ENCODE data around the gene XAB2. TPM values are rescaled to one million over a fixed set of nuclear protein-coding genes. Genes with fewer than 3 reads are reported as not detected.

XAB2 gene
- total and polyA plus RNA-seq, 2 donors (not counting 1 experiment from before 2014, with no cell fraction given), result 62.7 to 93.8 TPM

DNA sequence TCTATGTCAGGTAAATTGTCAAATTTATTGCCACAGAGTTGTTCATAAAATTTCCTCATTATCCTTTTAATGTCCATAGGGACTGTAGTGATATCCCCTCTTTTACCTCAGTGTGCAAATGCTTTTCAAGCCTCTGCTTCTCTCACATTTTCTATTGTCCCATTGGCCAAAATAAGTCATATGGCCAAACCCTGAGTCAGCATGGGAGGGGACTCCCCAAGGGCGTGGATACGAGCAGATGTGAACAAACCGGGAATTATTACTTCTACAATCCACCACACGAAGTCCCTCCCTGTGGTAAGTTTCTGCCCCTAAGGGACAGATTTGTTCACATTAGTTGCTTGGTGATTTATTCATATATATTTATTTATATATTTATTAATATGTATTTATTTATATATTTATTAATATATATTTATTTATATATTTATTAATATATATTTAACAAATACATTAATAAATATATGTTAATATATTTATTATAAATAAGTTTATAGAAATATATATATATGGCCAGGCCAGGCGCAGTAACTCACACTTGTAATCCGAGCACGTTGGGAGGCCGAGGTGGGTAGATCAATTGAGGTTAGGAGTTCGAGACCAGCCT lies 53.8 kb downstream of the XAB2 start:
- no peaks in the 10 kb centered on the region for H3K27me3 ChIP-seq (replicated peaks in 1 of 4; ENCODE audit: control extremely low read depth in 1 of 4, control insufficient read depth in 3 of 4, insufficient read depth in 4 of 4, low read length in 3 of 4)
- H3K27ac ChIP-seq (ENCODE audit: low read length in 2 of 2), result no peak overlapping the region
- Mint-ChIP-seq H3K4me3 (no peak overlapping the region), H3K4me1 (no peaks in the 10 kb centered on the region), H3K9me3 (ENCODE audit: insufficient read depth) (no peaks in the 10 kb centered on the region), H3K27ac (no peak overlapping the region), H3K27me3 (peaks cover 10% of the 10 kb centered on the region)
- intact Hi-C loops (cut with micrococcal nuclease), result no loop called here
- H4K20me1 ChIP-seq (ENCODE audit: control insufficient read depth, insufficient read depth, low read length, poor library complexity, severe bottlenecking), result no peaks in the 10 kb centered on the region
- H3K79me2 ChIP-seq (ENCODE audit: control insufficient read depth, insufficient read depth, low read length), result no peaks in the 10 kb centered on the region
- no peak for ATAC-seq (ENCODE audit: low read depth)
- DNase-seq, result no peak
- no peaks in the 10 kb centered on the region for H3K36me3 ChIP-seq (replicated peaks in 1 of 2; ENCODE audit: control extremely low read depth in 1 of 2, control insufficient read depth in 1 of 2, extremely low read depth in 1 of 2, insufficient read depth in 2 of 2, low read length in 1 of 2)
- no peak overlapping the region for H3K4me2 ChIP-seq (replicated peaks; ENCODE audit: low read depth, low read length, poor library complexity, severe bottlenecking)
- WGBS (ENCODE audit: insufficient coverage), result no CpG with 5 or more reads among the region's 9 CpGs
- ChIA-PET CTCF (no interaction called here), POLR2A (no interaction called here)
- H3K4me3 ChIP-seq (ENCODE audit: control extremely low read depth in 1 of 5, extremely low read depth in 1 of 5, insufficient read depth in 1 of 5, low read depth in 2 of 5, low read length in 4 of 5), result no peak overlapping the region
- H3K9ac ChIP-seq (ENCODE audit: low read length), result no peak overlapping the region
- no peak overlapping the region for H2AFZ ChIP-seq (ENCODE audit: insufficient read depth, low read depth, low read length, poor library complexity, severe bottlenecking)
- H3K9me3 ChIP-seq (ENCODE audit: control extremely low read depth in 1 of 3, control insufficient read depth in 2 of 3, insufficient read depth in 1 of 3, low read length in 2 of 3), result no peaks in the 10 kb centered on the region
- H3K4me1 ChIP-seq (ENCODE audit: control insufficient read depth in 2 of 2, insufficient read depth in 2 of 2, low read length in 2 of 2), result no peaks in the 10 kb centered on the region
- TF ChIP-seq, protein P1, sequence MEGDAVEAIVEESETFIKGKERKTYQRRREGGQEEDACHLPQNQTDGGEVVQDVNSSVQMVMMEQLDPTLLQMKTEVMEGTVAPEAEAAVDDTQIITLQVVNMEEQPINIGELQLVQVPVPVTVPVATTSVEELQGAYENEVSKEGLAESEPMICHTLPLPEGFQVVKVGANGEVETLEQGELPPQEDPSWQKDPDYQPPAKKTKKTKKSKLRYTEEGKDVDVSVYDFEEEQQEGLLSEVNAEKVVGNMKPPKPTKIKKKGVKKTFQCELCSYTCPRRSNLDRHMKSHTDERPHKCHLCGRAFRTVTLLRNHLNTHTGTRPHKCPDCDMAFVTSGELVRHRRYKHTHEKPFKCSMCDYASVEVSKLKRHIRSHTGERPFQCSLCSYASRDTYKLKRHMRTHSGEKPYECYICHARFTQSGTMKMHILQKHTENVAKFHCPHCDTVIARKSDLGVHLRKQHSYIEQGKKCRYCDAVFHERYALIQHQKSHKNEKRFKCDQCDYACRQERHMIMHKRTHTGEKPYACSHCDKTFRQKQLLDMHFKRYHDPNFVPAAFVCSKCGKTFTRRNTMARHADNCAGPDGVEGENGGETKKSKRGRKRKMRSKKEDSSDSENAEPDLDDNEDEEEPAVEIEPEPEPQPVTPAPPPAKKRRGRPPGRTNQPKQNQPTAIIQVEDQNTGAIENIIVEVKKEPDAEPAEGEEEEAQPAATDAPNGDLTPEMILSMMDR (IDR thresholded peaks at IDR 0.05), result no peak
- TF ChIP-seq EZH2 (IDR thresholded peaks at IDR 0.05; ENCODE audit: borderline replicate concordance, insufficient read depth, low read depth, low read length, poor library complexity, severe bottlenecking), result no peak

DNA sequence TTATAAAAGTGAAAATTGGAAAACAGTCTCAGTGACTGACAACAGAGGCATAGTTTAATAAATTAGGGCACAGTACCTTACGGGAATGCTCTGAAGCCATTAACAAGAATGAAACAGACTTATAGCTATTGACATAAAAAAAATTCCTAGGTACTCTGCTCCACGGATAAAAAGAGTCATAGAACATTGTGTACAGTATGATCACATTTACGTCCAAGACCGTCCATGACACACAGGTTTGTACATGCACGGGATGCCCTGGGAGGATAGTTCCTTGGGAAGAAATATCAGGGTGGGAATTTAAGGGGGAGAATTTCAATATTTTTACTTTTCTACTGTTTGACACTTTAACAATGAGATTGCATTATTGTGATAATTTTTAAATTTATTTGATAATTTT lies 58.6 kb downstream of the XAB2 start:
- CTCF ChIA-PET, result interaction anchor here (0.5 kb wide), 1 partner anchor 17 kb away, joined by 3 read pairs; no protein-coding TSS in a partner anchor
- H3K27ac ChIP-seq (ENCODE audit: low read length in 2 of 2), result no peak overlapping the region
- no peak for TF ChIP-seq EZH2 (IDR thresholded peaks at IDR 0.05; ENCODE audit: borderline replicate concordance, insufficient read depth, low read depth, low read length, poor library complexity, severe bottlenecking)
- TF ChIP-seq, protein P1 (IDR thresholded peaks at IDR 0.05), result no peak
- H2AFZ ChIP-seq (ENCODE audit: insufficient read depth, low read depth, low read length, poor library complexity, severe bottlenecking), result no peak overlapping the region
- H3K4me3 ChIP-seq (ENCODE audit: control extremely low read depth in 1 of 5, extremely low read depth in 1 of 5, insufficient read depth in 1 of 5, low read depth in 2 of 5, low read length in 4 of 5), result no peak overlapping the region
- no peaks in the 10 kb centered on the region for H3K79me2 ChIP-seq (ENCODE audit: control insufficient read depth, insufficient read depth, low read length)
- intact Hi-C loops (cut with micrococcal nuclease), result no loop called here
- Mint-ChIP-seq H3K4me1 (peaks cover 2% of the 10 kb centered on the region), H3K9me3 (ENCODE audit: insufficient read depth) (no peaks in the 10 kb centered on the region), H3K27me3 (peaks cover 6% of the 10 kb centered on the region), H3K4me3 (no peak overlapping the region), H3K27ac (no peak overlapping the region)
- ATAC-seq (ENCODE audit: low read depth) (no peak), DNase-seq (no peak)
- no peaks in the 10 kb centered on the region for H3K9me3 ChIP-seq (ENCODE audit: control extremely low read depth in 1 of 3, control insufficient read depth in 2 of 3, insufficient read depth in 1 of 3, low read length in 2 of 3)
- H3K27me3 ChIP-seq (replicated peaks in 1 of 4; ENCODE audit: control extremely low read depth in 1 of 4, control insufficient read depth in 3 of 4, insufficient read depth in 4 of 4, low read length in 3 of 4), result no peaks in the 10 kb centered on the region
- POLR2A ChIA-PET, result no interaction called here
- H3K9ac ChIP-seq (ENCODE audit: low read length), result no peak overlapping the region
- no peaks in the 10 kb centered on the region for H3K4me1 ChIP-seq (ENCODE audit: control insufficient read depth in 2 of 2, insufficient read depth in 2 of 2, low read length in 2 of 2)
- WGBS (ENCODE audit: insufficient coverage), result no CpG with 5 or more reads among the region's 5 CpGs
- no peak overlapping the region for H3K4me2 ChIP-seq (replicated peaks; ENCODE audit: low read depth, low read length, poor library complexity, severe bottlenecking)
- no peaks in the 10 kb centered on the region for H4K20me1 ChIP-seq (ENCODE audit: control insufficient read depth, insufficient read depth, low read length, poor library complexity, severe bottlenecking)
- H3K36me3 ChIP-seq (replicated peaks in 1 of 2; ENCODE audit: control extremely low read depth in 1 of 2, control insufficient read depth in 1 of 2, extremely low read depth in 1 of 2, insufficient read depth in 2 of 2, low read length in 1 of 2), result no peaks in the 10 kb centered on the region

Small RNA genes within 50 kb of the gene (small RNA-seq; reads per million reads assigned to genes)
- not detected for gene MIR6792 (ENCODE audit: insufficient read length, low read depth, low replicate concordance)

Other genes starting within 250 kb of the XAB2 start
- 0.62 and 0.68 TPM in 2 replicates for gene PEX11G, start 140.5 kb downstream of the XAB2 start, total RNA-seq
- gene PEX11G, start 140.5 kb downstream of the XAB2 start, polyA plus RNA-seq, result 0.13 and 0.40 TPM in 2 replicates
- gene ZNF358, start 113.4 kb downstream of the XAB2 start, total RNA-seq, result 15.1 and 17.5 TPM in 2 replicates
- gene ZNF358, start 113.4 kb downstream of the XAB2 start, polyA plus RNA-seq, result 8.2 and 8.5 TPM in 2 replicates
- 12.5 TPM in 2 replicates for gene MCOLN1, start 106.9 kb downstream of the XAB2 start, total RNA-seq
- 17.3 and 19.0 TPM in 2 replicates for gene MCOLN1, start 106.9 kb downstream of the XAB2 start, polyA plus RNA-seq
- gene PNPLA6, start 93.8 kb downstream of the XAB2 start, total RNA-seq, result 149 and 165 TPM in 2 replicates
- 88.3 and 102 TPM in 2 replicates for gene PNPLA6, start 93.8 kb downstream of the XAB2 start, polyA plus RNA-seq
- 1.3 and 1.9 TPM in 2 replicates for gene CAMSAP3, start 33.7 kb downstream of the XAB2 start, total RNA-seq
- 0.89 and 1.0 TPM in 2 replicates for gene CAMSAP3, start 33.7 kb downstream of the XAB2 start, polyA plus RNA-seq
- 89.1 and 100 TPM in 2 replicates for gene PET100, start 248 bp upstream of the XAB2 start, total RNA-seq
- gene PET100, start 248 bp upstream of the XAB2 start, polyA plus RNA-seq, result 31.3 and 75.9 TPM in 2 replicates
- gene PCP2, start 4.2 kb upstream of the XAB2 start, total RNA-seq, result 7.6 and 9.3 TPM in 2 replicates
- gene PCP2, start 4.2 kb upstream of the XAB2 start, polyA plus RNA-seq, result 5.6 and 6.5 TPM in 2 replicates
- gene STXBP2, start 7.6 kb upstream of the XAB2 start, total RNA-seq, result 208 and 222 TPM in 2 replicates
- gene STXBP2, start 7.6 kb upstream of the XAB2 start, polyA plus RNA-seq, result 226 and 409 TPM in 2 replicates
- not detected in 2 replicates for gene RETN, start 39.5 kb upstream of the XAB2 start, total RNA-seq
- gene RETN, start 39.5 kb upstream of the XAB2 start, polyA plus RNA-seq, result not detected in 2 replicates
- not detected in 2 replicates for gene MCEMP1, start 47.5 kb upstream of the XAB2 start, total RNA-seq
- 0.57 and 1.6 TPM in 2 replicates for gene MCEMP1, start 47.5 kb upstream of the XAB2 start, polyA plus RNA-seq
- gene TRAPPC5, start 51.3 kb upstream of the XAB2 start, total RNA-seq, result 61.2 and 61.5 TPM in 2 replicates
- 42.0 and 64.9 TPM in 2 replicates for gene TRAPPC5, start 51.3 kb upstream of the XAB2 start, polyA plus RNA-seq
- gene FCER2, start 72.6 kb upstream of the XAB2 start, total RNA-seq, result 16.3 and 17.1 TPM in 2 replicates
- 419 and 497 TPM in 2 replicates for gene FCER2, start 72.6 kb upstream of the XAB2 start, polyA plus RNA-seq
- not detected in 2 replicates for gene CLEC4G, start 102.6 kb upstream of the XAB2 start, total RNA-seq
- gene CLEC4G, start 102.6 kb upstream of the XAB2 start, polyA plus RNA-seq, result 0.58 and 1.3 TPM in 2 replicates
- not detected in 2 replicates for gene CD209, start 118.0 kb upstream of the XAB2 start, total RNA-seq
- gene CD209, start 118.0 kb upstream of the XAB2 start, polyA plus RNA-seq, result 0.10 TPM in 1 of 2 replicates, not detected in the other
- 0.52 TPM in 1 of 2 replicates, not detected in the other for gene CLEC4M, start 133.7 kb upstream of the XAB2 start, total RNA-seq
- 0.10 TPM in 1 of 2 replicates, not detected in the other for gene CLEC4M, start 133.7 kb upstream of the XAB2 start, polyA plus RNA-seq
- 11.2 and 11.8 TPM in 2 replicates for gene EVI5L, start 200.7 kb upstream of the XAB2 start, total RNA-seq
- gene EVI5L, start 200.7 kb upstream of the XAB2 start, polyA plus RNA-seq, result 6.1 and 7.9 TPM in 2 replicates
- not detected in 2 replicates for gene PRR36, start 244.8 kb upstream of the XAB2 start, total RNA-seq
- 0.01 and 0.04 TPM in 2 replicates for gene PRR36, start 244.8 kb upstream of the XAB2 start, polyA plus RNA-seq

All from B cell (primary cell).